ENCODE results near the gene NEBL. TPM values are rescaled to one million over a fixed set of nuclear protein-coding genes. Genes with fewer than 3 reads are reported as not detected.

Gene NEBL
- polyA plus RNA-seq, 6 donors from 2014 or later, result not detected

- no peak for ATAC-seq (ENCODE audit: low read depth in 2 of 2)
- H3K9me3 Mint-ChIP-seq, result no peaks in the 10 kb centered on the region
Observed at GRCh38 chr10:20890491-20891337, 6.4 kb downstream of the NEBL start.

DNA sequence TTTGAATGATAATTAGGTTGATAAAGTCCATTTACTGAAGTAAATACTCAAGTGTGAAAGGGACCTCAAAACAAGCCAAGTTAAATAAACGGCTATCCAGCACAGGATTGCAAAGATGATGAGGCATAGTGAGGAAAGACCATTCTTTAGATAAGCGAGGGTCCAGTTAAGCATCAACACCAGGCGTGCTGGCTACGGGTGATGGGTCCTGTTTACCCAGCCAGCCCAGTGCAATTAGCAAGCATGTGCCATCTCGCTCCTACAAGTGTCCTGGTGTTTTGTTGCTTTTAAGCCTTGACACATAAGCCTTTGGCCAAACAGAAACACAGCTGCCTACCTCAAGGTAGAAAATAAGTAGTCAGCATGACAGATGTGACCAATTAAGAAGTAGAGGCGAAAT lies 7.1 kb downstream of the NEBL start:
- ATAC-seq (ENCODE audit: low read depth in 2 of 2), result no peak
- H3K27me3 Mint-ChIP-seq, result peaks cover 0 to 11% (median 9%) of the 10 kb centered on the region in 3 donors
- no peak overlapping the region for H3K4me3 Mint-ChIP-seq
- H3K4me1 Mint-ChIP-seq, result no peaks in the 10 kb centered on the region
- H3K9me3 Mint-ChIP-seq, result no peaks in the 10 kb centered on the region
- no peak for DNase-seq
- H3K27ac Mint-ChIP-seq, result no peak overlapping the region
- no peaks in the 10 kb centered on the region for H3K36me3 Mint-ChIP-seq

More at GRCh38 chr10:20890491-20891337, 6.4 kb downstream of the NEBL start:
- no peaks in the 10 kb centered on the region for H3K4me1 Mint-ChIP-seq
- H3K4me3 Mint-ChIP-seq, result no peak overlapping the region
- H3K27ac Mint-ChIP-seq, result no peak overlapping the region
- no peak for DNase-seq
- H3K27me3 Mint-ChIP-seq, result peaks cover 0 to 11% (median 9%) of the 10 kb centered on the region in 3 donors
- no peaks in the 10 kb centered on the region for H3K36me3 Mint-ChIP-seq

- Mint-ChIP-seq H3K4me1 (no peaks in the 10 kb centered on the region), H3K4me3 (no peak overlapping the region), H3K27ac (no peak overlapping the region), H3K36me3 (no peaks in the 10 kb centered on the region), H3K9me3 (no peaks in the 10 kb centered on the region), H3K27me3 (peaks cover 0 to 9% (median 6%) of the 10 kb centered on the region in 3 donors)
- ATAC-seq (ENCODE audit: low read depth in 2 of 2) (no peak), DNase-seq (no peak)
Observed at GRCh38 chr10:20888620-20889330, 8.3 kb downstream of the NEBL start.

- Mint-ChIP-seq H3K36me3 (no peaks in the 10 kb centered on the region), H3K27me3 (peaks cover 0 to 9% (median 6%) of the 10 kb centered on the region in 3 donors), H3K4me3 (no peak overlapping the region), H3K4me1 (no peaks in the 10 kb centered on the region), H3K27ac (no peak overlapping the region), H3K9me3 (no peaks in the 10 kb centered on the region)
- DNase-seq (no peak), ATAC-seq (ENCODE audit: low read depth in 2 of 2) (no peak)
Observed at GRCh38 chr10:20887706-20888555, 9.2 kb downstream of the NEBL start.

DNA sequence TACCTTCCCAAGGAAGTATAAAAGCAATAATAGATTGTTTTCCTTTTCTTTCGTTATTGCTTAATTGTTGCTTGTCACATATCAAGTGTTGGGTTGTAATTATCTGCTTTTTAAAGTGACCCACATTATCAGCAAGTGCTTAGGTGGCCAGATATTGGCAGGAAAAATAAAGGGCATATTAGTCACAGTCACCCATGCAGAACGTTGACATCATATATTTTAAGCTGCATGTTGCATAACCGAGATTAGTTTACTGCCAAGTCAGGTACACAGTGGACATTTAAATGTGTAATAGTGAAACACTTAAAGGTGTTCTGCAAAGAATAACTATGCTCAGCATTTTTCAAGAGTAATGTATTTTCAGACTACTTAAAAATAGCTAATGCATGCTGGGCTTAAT lies 11.4 kb downstream of the NEBL start:
- no peak for ATAC-seq (ENCODE audit: low read depth in 2 of 2)
- H3K4me3 Mint-ChIP-seq, result no peak overlapping the region
- DNase-seq, result no peak

GRCh38 chr10:20883552-20883951 lies 13.6 kb downstream of the NEBL start:
- DNase-seq, result no peak
- no peak for ATAC-seq (ENCODE audit: low read depth in 2 of 2)
- Mint-ChIP-seq H3K9me3 (peaks cover 0 to 4% (median 0%) of the 10 kb centered on the region in 7 donors), H3K4me1 (no peaks in the 10 kb centered on the region), H3K27ac (no peak overlapping the region), H3K27me3 (no peaks in the 10 kb centered on the region), H3K36me3 (no peaks in the 10 kb centered on the region), H3K4me3 (no peak overlapping the region)

More for the DNA sequence above, 11.4 kb downstream of the NEBL start:
- H3K27ac Mint-ChIP-seq, result no peak overlapping the region
- no peaks in the 10 kb centered on the region for H3K27me3 Mint-ChIP-seq
- peaks cover 0 to 3% (median 0%) of the 10 kb centered on the region in 7 donors for H3K9me3 Mint-ChIP-seq
- H3K4me1 Mint-ChIP-seq, result no peaks in the 10 kb centered on the region
- no peaks in the 10 kb centered on the region for H3K36me3 Mint-ChIP-seq

GRCh38 chr10:20882091-20882490 lies 15.0 kb downstream of the NEBL start:
- Mint-ChIP-seq H3K27ac (no peak overlapping the region), H3K4me1 (no peaks in the 10 kb centered on the region), H3K9me3 (peaks cover 0 to 6% (median 0%) of the 10 kb centered on the region in 7 donors), H3K27me3 (no peaks in the 10 kb centered on the region), H3K4me3 (no peak overlapping the region), H3K36me3 (no peaks in the 10 kb centered on the region)
- DNase-seq (no peak), ATAC-seq (ENCODE audit: low read depth in 2 of 2) (no peak)

DNA sequence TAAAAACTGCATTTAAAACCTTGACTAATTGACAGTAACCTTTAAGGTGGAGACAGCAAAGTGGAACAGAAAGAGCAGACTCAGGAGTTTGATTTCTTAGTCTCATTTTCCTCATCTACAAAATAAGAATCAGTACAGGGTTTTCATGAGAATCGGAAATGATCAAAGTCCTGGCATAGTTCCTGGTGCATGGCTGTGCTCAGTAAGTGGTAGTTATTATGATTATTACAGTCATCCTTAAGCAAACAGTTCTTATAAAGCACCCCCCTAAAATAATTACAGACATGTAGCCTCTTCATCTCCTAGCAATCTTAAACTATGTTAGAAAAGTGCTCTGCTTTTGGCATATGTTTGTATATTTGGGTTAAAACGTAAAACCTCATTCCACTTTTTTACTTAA lies 18.0 kb downstream of the NEBL start:
- H3K27me3 Mint-ChIP-seq, result peaks cover 0 to 6% (median 0%) of the 10 kb centered on the region in 3 donors
- H3K9me3 Mint-ChIP-seq, result peaks cover 0 to 9% (median 2%) of the 10 kb centered on the region in 7 donors
- H3K36me3 Mint-ChIP-seq, result no peaks in the 10 kb centered on the region
- DNase-seq (no peak), ATAC-seq (ENCODE audit: low read depth in 2 of 2) (no peak)
- H3K27ac Mint-ChIP-seq, result no peak overlapping the region
- no peak overlapping the region for H3K4me3 Mint-ChIP-seq
- H3K4me1 Mint-ChIP-seq, result no peaks in the 10 kb centered on the region

GRCh38 chr10:20877986-20878983 lies 18.8 kb downstream of the NEBL start:
- Mint-ChIP-seq H3K36me3 (no peaks in the 10 kb centered on the region), H3K9me3 (peaks cover 0 to 9% (median 2%) of the 10 kb centered on the region in 7 donors), H3K27me3 (peaks cover 0 to 6% (median 0%) of the 10 kb centered on the region in 3 donors), H3K27ac (peak overlapping the region in 1 of 6 donors; percentile 84), H3K4me3 (no peak overlapping the region), H3K4me1 (no peaks in the 10 kb centered on the region)
- DNase-seq (no peak), ATAC-seq (ENCODE audit: low read depth in 2 of 2) (no peak)

GRCh38 chr10:20877554-20877953 lies 19.6 kb downstream of the NEBL start:
- H3K4me1 Mint-ChIP-seq, result no peaks in the 10 kb centered on the region

GRCh38 chr10:20874261-20874660 lies 22.9 kb downstream of the NEBL start:
- Mint-ChIP-seq H3K27me3 (peaks cover 0 to 6% (median 0%) of the 10 kb centered on the region in 3 donors), H3K4me1 (no peaks in the 10 kb centered on the region), H3K36me3 (no peaks in the 10 kb centered on the region), H3K27ac (no peak overlapping the region), H3K4me3 (no peak overlapping the region), H3K9me3 (peaks cover 0 to 9% (median 0%) of the 10 kb centered on the region in 7 donors)
- ATAC-seq (ENCODE audit: low read depth in 2 of 2) (no peak), DNase-seq (no peak)

More at GRCh38 chr10:20877554-20877953, 19.6 kb downstream of the NEBL start:
- H3K27ac Mint-ChIP-seq, result no peak overlapping the region
- ATAC-seq (ENCODE audit: low read depth in 2 of 2) (no peak), DNase-seq (no peak)
- H3K4me3 Mint-ChIP-seq, result no peak overlapping the region
- no peaks in the 10 kb centered on the region for H3K36me3 Mint-ChIP-seq
- H3K27me3 Mint-ChIP-seq, result peaks cover 0 to 6% (median 0%) of the 10 kb centered on the region in 3 donors
- peaks cover 0 to 9% (median 2%) of the 10 kb centered on the region in 7 donors for H3K9me3 Mint-ChIP-seq

DNA sequence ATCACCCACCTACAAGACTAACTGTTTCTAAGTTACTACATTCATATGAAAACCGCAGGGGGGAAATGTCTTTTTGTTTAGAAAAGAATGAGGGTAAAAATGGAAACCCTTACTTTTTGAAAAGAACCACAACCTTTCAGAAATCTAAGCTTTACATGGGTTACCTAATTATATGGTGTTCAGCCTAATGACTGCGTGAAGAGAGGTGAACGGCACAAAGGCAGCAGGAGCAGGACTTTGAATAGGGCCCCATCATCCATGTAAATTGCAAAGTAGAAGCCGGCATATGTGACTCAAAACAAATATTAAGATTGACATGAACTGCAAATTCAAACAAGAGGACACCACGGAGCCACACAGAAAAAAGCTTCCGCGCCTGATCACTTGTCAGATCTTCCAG lies 25.1 kb downstream of the NEBL start:
- Mint-ChIP-seq H3K4me3 (no peak overlapping the region), H3K4me1 (no peaks in the 10 kb centered on the region), H3K27ac (no peak overlapping the region), H3K9me3 (peaks cover 0 to 4% (median 0%) of the 10 kb centered on the region in 7 donors), H3K36me3 (no peaks in the 10 kb centered on the region), H3K27me3 (peaks cover 0 to 6% (median 0%) of the 10 kb centered on the region in 3 donors)
- DNase-seq (no peak), ATAC-seq (ENCODE audit: low read depth in 2 of 2) (no peak)

All from naive B cell (primary cell).